ENCODE results near the gene DNAJC16. TPM values are rescaled to one million over a fixed set of nuclear protein-coding genes. Genes with fewer than 3 reads are reported as not detected.

The DNAJC16 gene
- total RNA-seq, 2 donors from 2014 or later, result 23.1 to 31.6 TPM

GRCh38 chr1:15493869-15494390 is 32.7 kb upstream of the DNAJC16 start:
- H3K4me1 ChIP-seq (ENCODE audit: control insufficient read depth, insufficient read depth, low read length), result no peaks in the 10 kb centered on the region
- Mint-ChIP-seq H3K27ac (no peak overlapping the region), H3K4me3 (no peak overlapping the region), H3K9me3 (peaks cover 3% of the 10 kb centered on the region), H3K27me3 (ENCODE audit: insufficient read depth) (no peaks in the 10 kb centered on the region), H3K4me1 (peaks cover 4% of the 10 kb centered on the region), H3K36me3 (ENCODE audit: low read depth) (peaks cover 42% of the 10 kb centered on the region)
- no peak overlapping the region for H3K9ac ChIP-seq (ENCODE audit: extremely low read depth, low read length, poor library complexity, severe bottlenecking)
- no peak for DNase-seq
- peaks cover 7% of the 10 kb centered on the region for H3K9me3 ChIP-seq (ENCODE audit: control insufficient read depth, low read length)
- TF ChIP-seq, protein P1, sequence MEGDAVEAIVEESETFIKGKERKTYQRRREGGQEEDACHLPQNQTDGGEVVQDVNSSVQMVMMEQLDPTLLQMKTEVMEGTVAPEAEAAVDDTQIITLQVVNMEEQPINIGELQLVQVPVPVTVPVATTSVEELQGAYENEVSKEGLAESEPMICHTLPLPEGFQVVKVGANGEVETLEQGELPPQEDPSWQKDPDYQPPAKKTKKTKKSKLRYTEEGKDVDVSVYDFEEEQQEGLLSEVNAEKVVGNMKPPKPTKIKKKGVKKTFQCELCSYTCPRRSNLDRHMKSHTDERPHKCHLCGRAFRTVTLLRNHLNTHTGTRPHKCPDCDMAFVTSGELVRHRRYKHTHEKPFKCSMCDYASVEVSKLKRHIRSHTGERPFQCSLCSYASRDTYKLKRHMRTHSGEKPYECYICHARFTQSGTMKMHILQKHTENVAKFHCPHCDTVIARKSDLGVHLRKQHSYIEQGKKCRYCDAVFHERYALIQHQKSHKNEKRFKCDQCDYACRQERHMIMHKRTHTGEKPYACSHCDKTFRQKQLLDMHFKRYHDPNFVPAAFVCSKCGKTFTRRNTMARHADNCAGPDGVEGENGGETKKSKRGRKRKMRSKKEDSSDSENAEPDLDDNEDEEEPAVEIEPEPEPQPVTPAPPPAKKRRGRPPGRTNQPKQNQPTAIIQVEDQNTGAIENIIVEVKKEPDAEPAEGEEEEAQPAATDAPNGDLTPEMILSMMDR (conservative IDR thresholded peaks at IDR 0.05), result no peak
- no peak overlapping the region for H3K4me3 ChIP-seq (ENCODE audit: low read length)
- H3K27ac ChIP-seq (ENCODE audit: low read depth, low read length), result no peak overlapping the region
- H3K36me3 ChIP-seq (ENCODE audit: control insufficient read depth, insufficient read depth, low read length), result peaks cover 5% of the 10 kb centered on the region
- H3K27me3 ChIP-seq (ENCODE audit: control insufficient read depth, insufficient read depth, low read length, poor library complexity, severe bottlenecking), result no peaks in the 10 kb centered on the region
- WGBS, 2 experiments (ENCODE audit: insufficient coverage in 1 of 2, insufficient read length in 1 of 2), result 89 to 94% methylated on average over 6 to 9 of the region's 9 CpGs

DNA sequence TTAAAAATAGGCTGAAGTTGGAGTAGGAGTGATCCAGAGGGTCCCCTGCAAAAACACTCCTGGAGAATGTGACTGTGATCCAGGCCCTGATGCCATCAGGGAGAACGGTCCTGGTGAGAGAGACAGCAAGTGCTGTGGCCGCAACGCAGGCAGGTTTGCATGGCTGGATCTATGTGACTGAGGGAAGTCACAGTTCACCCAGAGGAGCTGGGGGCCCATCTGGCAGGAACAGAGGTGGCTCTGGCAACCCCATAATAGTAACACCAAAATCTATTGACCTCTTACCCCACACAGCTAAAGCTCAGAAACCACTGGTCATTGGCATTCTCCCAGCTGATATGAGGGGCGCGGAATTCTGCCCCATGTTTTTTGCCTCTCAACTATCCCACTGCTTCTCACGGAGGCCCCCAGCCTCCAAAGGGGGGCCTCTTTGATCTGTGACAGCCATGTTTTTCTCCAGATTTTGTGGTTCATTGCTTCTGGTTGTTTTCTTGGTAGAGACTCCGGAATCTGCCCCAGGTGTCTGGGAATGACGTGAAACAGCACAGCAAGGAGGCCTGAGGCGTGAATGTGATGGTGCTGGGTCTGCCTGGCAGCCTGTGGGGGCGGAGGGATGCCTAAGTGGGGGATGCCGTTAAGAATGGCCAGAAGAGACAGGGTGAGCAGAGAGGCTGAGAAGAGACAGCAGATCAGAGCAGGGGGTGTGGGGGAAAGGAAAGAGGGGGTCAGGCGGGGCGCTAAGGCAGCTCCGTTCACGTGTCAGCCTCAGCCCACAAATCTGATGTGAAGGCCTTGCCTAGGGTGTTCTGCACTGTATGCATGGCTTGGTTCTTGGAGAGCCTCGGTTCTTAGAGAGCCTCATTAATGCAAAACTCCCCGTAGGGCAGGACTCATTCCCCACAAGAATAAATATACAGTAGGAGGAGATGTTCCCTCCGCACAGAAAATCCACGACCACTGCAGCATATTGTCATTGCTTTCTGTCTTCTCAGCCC is 26.2 kb upstream of the DNAJC16 start:
- Mint-ChIP-seq H3K36me3 (ENCODE audit: low read depth) (peaks cover 21% of the 10 kb centered on the region), H3K27ac (no peak overlapping the region), H3K9me3 (peaks cover 3% of the 10 kb centered on the region), H3K4me3 (no peak overlapping the region), H3K27me3 (ENCODE audit: insufficient read depth) (no peaks in the 10 kb centered on the region), H3K4me1 (peaks cover 9% of the 10 kb centered on the region)
- peaks cover 7% of the 10 kb centered on the region for H3K9me3 ChIP-seq (ENCODE audit: control insufficient read depth, low read length)
- TF ChIP-seq, protein P1 (conservative IDR thresholded peaks at IDR 0.05), result no peak
- peak overlapping the region; percentile 12 for H3K27ac ChIP-seq (ENCODE audit: low read depth, low read length)
- peak; percentile 72 for DNase-seq
- no peaks in the 10 kb centered on the region for H3K36me3 ChIP-seq (ENCODE audit: control insufficient read depth, insufficient read depth, low read length)
- H3K4me3 ChIP-seq (ENCODE audit: low read length), result no peak overlapping the region
- no peaks in the 10 kb centered on the region for H3K4me1 ChIP-seq (ENCODE audit: control insufficient read depth, insufficient read depth, low read length)
- no peak overlapping the region for H3K9ac ChIP-seq (ENCODE audit: extremely low read depth, low read length, poor library complexity, severe bottlenecking)
- H3K27me3 ChIP-seq (ENCODE audit: control insufficient read depth, insufficient read depth, low read length, poor library complexity, severe bottlenecking), result no peaks in the 10 kb centered on the region
- 87 to 88% methylated on average over 9 to 19 of the region's 19 CpGs for WGBS, 2 experiments (ENCODE audit: insufficient coverage in 1 of 2, insufficient read length in 1 of 2)

DNA sequence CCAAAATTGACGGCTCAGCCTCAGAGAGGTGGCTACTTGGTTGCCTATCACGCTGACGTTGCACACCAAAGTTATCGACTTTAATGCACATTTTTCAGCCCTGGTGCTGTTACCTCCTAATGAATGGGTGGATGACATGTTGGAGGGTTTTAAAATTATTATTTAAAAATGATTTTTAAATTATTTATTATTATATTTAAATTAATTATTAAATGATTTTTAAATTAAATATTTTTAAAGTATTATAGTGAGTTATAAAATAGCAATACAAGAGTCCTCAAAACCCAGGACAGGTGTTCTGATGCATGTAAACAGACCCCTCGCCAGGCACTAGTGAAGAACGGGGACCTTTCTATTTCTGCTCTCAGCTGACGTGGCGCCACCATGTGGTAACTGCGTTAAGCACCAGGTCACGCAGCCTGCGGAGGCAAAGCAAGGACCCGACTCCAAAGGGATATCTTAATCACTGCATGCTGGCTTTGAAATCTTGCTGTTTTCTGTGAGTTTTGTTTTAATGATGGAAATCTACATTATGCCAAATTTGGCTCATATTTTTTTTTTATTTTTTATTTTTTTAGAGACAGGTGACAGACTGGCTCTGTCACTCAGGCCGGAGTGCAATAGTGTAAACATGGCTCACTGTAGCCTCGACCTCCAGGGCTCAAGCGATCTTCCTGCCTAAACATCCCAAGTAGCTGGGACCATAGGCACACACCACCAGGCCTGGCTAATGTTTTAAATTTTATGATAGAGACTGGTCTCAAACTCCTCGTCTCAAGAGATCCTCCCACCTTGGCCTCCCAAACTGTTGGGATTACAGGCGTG is 25.2 kb upstream of the DNAJC16 start:
- no peak overlapping the region for H3K27ac ChIP-seq (ENCODE audit: low read depth, low read length)
- H3K4me3 ChIP-seq (ENCODE audit: low read length), result no peak overlapping the region
- H3K27me3 Mint-ChIP-seq (ENCODE audit: insufficient read depth), result no peaks in the 10 kb centered on the region
- peaks cover 3% of the 10 kb centered on the region for H3K9me3 Mint-ChIP-seq
- 59 to 65% methylated on average over 13 to 17 of the region's 17 CpGs for WGBS, 2 experiments (ENCODE audit: insufficient coverage in 1 of 2, insufficient read length in 1 of 2)
- peaks cover 7% of the 10 kb centered on the region for H3K9me3 ChIP-seq (ENCODE audit: control insufficient read depth, low read length)
- H3K9ac ChIP-seq (ENCODE audit: extremely low read depth, low read length, poor library complexity, severe bottlenecking), result no peak overlapping the region
- no peaks in the 10 kb centered on the region for H3K36me3 ChIP-seq (ENCODE audit: control insufficient read depth, insufficient read depth, low read length)
- H3K27ac Mint-ChIP-seq, result no peak overlapping the region
- H3K27me3 ChIP-seq (ENCODE audit: control insufficient read depth, insufficient read depth, low read length, poor library complexity, severe bottlenecking), result no peaks in the 10 kb centered on the region
- TF ChIP-seq, protein P1 (conservative IDR thresholded peaks at IDR 0.05), result peak; percentile 96
- H3K4me1 ChIP-seq (ENCODE audit: control insufficient read depth, insufficient read depth, low read length), result no peaks in the 10 kb centered on the region
- peaks cover 18% of the 10 kb centered on the region for H3K36me3 Mint-ChIP-seq (ENCODE audit: low read depth)
- peaks cover 6% of the 10 kb centered on the region for H3K4me1 Mint-ChIP-seq
- DNase-seq, result peak; percentile 92
- no peak overlapping the region for H3K4me3 Mint-ChIP-seq
